Measurements from ENCODE around the gene GNA15. TPM values are rescaled to one million over a fixed set of nuclear protein-coding genes. Genes with fewer than 3 reads are reported as not detected.

Gene GNA15
- polyA plus RNA-seq, 1 experiment: 0.06 TPM

DNA sequence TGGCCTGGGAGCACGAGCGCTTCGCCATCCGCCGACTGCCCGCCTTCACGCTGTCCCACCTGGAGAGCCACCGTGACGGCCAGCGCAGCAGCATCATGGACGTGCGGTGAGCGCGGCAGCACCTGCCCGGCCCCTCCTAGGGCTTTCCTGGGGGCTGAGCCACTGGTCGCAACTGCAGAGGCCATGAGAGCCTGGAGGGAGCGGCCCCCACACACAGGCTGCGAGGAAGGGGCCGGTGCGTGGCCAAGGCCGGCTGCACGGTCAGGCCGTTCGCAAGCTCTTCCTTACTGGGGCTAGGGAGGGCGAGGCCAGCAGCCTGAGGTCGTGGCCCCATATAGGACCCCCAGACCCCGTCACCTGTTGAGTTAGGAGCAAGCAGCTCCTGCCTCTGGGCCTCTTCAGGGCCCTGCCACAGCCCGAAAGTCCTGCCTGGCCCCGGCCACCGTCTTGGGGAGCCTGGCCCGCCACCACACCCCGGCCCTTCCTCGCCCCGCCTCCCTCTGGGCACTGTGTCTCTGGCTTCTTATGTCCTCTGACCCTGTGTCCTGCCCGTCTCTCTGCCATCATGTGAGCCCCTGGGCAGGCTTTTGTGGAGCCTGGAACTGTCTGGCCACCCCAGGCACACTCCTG, 68.9 kb downstream of the GNA15 start:
- ChIA-PET CTCF (no interaction called here), POLR2A (no interaction called here)
- peaks cover 23% of the 10 kb centered on the region for H3K36me3 ChIP-seq (ENCODE audit: control insufficient read depth, insufficient read depth, low read length)
- H3K4me3 ChIP-seq (ENCODE audit: low read depth, low read length): no peak overlapping the region
- TF ChIP-seq CTCF (IDR thresholded peaks at IDR 0.05; ENCODE audit: insufficient read depth, low read depth, low read length): no peak
- H3K27me3 ChIP-seq (ENCODE audit: control insufficient read depth, insufficient read depth, low read length): no peaks in the 10 kb centered on the region
- DNase-seq (ENCODE audit: low read depth): no peak

- TF ChIP-seq CTCF (IDR thresholded peaks at IDR 0.05; ENCODE audit: insufficient read depth, low read depth, low read length): no peak
- DNase-seq (ENCODE audit: low read depth): no peak
- CTCF ChIA-PET: no interaction called here
- H3K27me3 ChIP-seq (ENCODE audit: control insufficient read depth, insufficient read depth, low read length): no peaks in the 10 kb centered on the region
- H3K36me3 ChIP-seq (ENCODE audit: control insufficient read depth, insufficient read depth, low read length): peaks cover 21% of the 10 kb centered on the region
- POLR2A ChIA-PET: no interaction called here
- H3K4me3 ChIP-seq (ENCODE audit: low read depth, low read length): no peak overlapping the region
These were observed 70.6 kb downstream of the GNA15 start for GRCh38 chr19:3206216-3206953.

- peaks cover 21% of the 10 kb centered on the region for H3K36me3 ChIP-seq (ENCODE audit: control insufficient read depth, insufficient read depth, low read length)
- no peaks in the 10 kb centered on the region for H3K27me3 ChIP-seq (ENCODE audit: control insufficient read depth, insufficient read depth, low read length)
- CTCF ChIA-PET: interaction anchor here (0.9 to 1.5 kb wide), 2 partner anchors 16 to 257 kb away, joined by 3 read pairs; partner anchors contain the start of gene CELF5
- DNase-seq (ENCODE audit: low read depth): no peak
- POLR2A ChIA-PET: no interaction called here
- H3K4me3 ChIP-seq (ENCODE audit: low read depth, low read length): no peak overlapping the region
- no peak for TF ChIP-seq CTCF (IDR thresholded peaks at IDR 0.05; ENCODE audit: insufficient read depth, low read depth, low read length)
These were observed 71.8 kb downstream of the GNA15 start for GRCh38 chr19:3207461-3208242.

DNA sequence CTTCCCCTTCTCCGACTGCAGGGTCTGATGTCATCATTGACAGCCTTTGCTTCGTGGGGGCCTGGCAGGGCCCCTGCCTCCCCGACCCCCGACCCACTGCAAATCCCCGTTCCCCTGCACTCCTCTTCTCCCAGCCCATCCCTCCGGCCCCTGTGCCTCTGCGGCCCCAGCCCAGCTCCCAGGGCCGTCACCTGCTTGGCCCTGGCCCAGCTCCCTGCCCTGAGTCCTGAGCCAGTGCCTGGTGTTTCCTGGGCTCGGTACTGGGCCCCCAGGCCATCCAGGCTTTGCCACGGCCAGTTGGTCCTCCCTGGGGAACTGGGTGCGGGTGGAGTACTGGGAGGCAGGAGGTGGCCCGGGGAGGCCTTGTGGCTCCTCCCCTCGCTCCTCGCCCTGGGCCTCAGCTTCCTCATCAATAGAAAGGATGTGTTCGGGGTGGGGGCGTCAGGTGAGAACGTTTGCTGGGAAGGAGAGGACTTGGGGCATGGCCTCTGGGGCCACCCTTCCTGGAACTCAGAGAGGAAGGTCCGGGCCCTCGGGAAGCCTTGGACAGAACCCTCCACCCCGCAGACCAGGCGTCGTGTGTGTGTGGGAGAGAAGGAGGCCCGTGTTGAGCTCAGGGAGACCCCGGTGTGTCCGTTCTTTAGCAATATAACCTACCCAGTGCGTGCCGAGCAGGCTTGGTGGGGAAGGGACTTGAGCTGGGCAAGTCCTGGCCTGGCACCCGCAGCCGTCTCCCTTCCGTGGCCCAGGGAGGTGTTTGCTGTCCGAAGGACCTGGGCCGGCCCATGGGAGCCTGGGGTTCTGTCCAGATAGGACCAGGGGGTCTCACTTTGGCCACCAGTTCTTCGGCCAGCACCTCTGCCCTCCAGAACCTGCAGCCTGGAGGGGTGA, 72.7 kb downstream of the GNA15 start:
- Histone ChIP-seq H3K27me3 (ENCODE audit: control insufficient read depth, insufficient read depth, low read length) (no peaks in the 10 kb centered on the region), H3K36me3 (ENCODE audit: control insufficient read depth, insufficient read depth, low read length) (peaks cover 19% of the 10 kb centered on the region), H3K4me3 (ENCODE audit: low read depth, low read length) (no peak overlapping the region)
- CTCF ChIA-PET: interaction anchor here (1.5 to 1.6 kb wide), 2 partner anchors 14 to 16 kb away, joined by 3 read pairs; partner anchors contain the start of gene CELF5
- no peak for TF ChIP-seq CTCF (IDR thresholded peaks at IDR 0.05; ENCODE audit: insufficient read depth, low read depth, low read length)
- POLR2A ChIA-PET: no interaction called here
- DNase-seq (ENCODE audit: low read depth): no peak

All from BJ (cell line).